Smooth muscle cell (in vitro differentiated cells): Measurements from ENCODE around the gene HSPA12A. TPM values are rescaled to one million over a fixed set of nuclear protein-coding genes. Genes with fewer than 3 reads are reported as not detected.

Source experiments
- DNase-seq: peaks from one replicate; lab custom pipeline; 2025; ENCODE audit not compliant: unreplicated experiment; lab: John Stamatoyannopoulos, UW
- H2AFZ ChIP-seq: fragments of 200-600 bp; sonication (generic); 2 replicates; pipeline ENCODE4 v1.6.0; 2016; ENCODE audit warnings: antibody characterized with exemption, low read depth, mild to moderate bottlenecking
- H3F3A ChIP-seq: fragments of 200-600 bp; sonication (generic); 2 replicates; pipeline ENCODE4 v1.6.0; 2017; ENCODE audit warnings: antibody characterized with exemption, low read depth
- H3K27ac ChIP-seq: fragments of 200-600 bp; sonication (generic); 2 replicates; pipeline ENCODE4 v1.5.1; 2016; ENCODE audit warnings: low read depth, mild to moderate bottlenecking
- H3K27me3 ChIP-seq: fragments of 200-600 bp; sonication (generic); 2 replicates; pipeline ENCODE4 v1.6.1; 2016; ENCODE audit warnings: low read depth, mild to moderate bottlenecking
- H3K36me3 ChIP-seq: fragments of 200-600 bp; sonication (generic); 2 replicates; pipeline ENCODE4 v1.5.1; 2016; ENCODE audit warnings: low read depth
- H3K4me1 ChIP-seq: fragments of 200-600 bp; sonication (generic); 2 replicates; pipeline ENCODE4 v1.5.1; 2016; ENCODE audit warnings: low read depth
- H3K4me2 ChIP-seq: fragments of 200-600 bp; sonication (generic); 2 replicates; pipeline ENCODE4 v1.6.0; 2016; ENCODE audit warnings: mild to moderate bottlenecking
- H3K4me3 ChIP-seq: fragments of 200-600 bp; sonication (generic); 2 replicates; pipeline ENCODE4 v1.5.1; 2016; ENCODE audit warnings: mild to moderate bottlenecking
- H3K79me2 ChIP-seq: fragments of 200-600 bp; sonication (generic); 2 replicates; pipeline ENCODE4 v1.6.0; 2016; ENCODE audit warnings: low read depth, mild to moderate bottlenecking
- H3K9ac ChIP-seq: fragments of 200-600 bp; sonication (generic); 2 replicates; pipeline ENCODE4 v1.6.0; 2016; ENCODE audit warnings: low read depth
- H3K9me3 ChIP-seq: fragments of 200-600 bp; sonication (generic); replicated peaks from 2 replicates; pipeline ENCODE4 v1.5.1; 2016; ENCODE audit warnings: low read depth
- H4K20me1 ChIP-seq: fragments of 200-600 bp; sonication (generic); 2 replicates; pipeline ENCODE4 v1.6.0; 2016; ENCODE audit warnings: low read depth
- CTCF ChIP-seq: fragments of 200-600 bp; sonication (generic); IDR thresholded peaks from 2 replicates; pipeline ENCODE4 v1.5.1; 2017; ENCODE audit warnings: borderline replicate concordance, mild to moderate bottlenecking, antibody characterized with exemption; ENCODE audit not compliant: insufficient read depth, poor library complexity, severe bottlenecking
- WGBS: methylation state at CpG from one replicate; pipeline ENCODE4 v1.1.7; 2016; ENCODE audit warnings: low lambda C conversion rate; 5-methylcytosine and 5-hydroxymethylcytosine counted together
- polyA plus RNA-seq: library from polyadenylated mRNA; unstranded; fragments of >200 nt; fragmentation: Nextera tagmentation; extraction: Ambion mirVana; gene quantifications from 2 replicates; pipeline ENCODE4 v1.2.1, GENCODE V29; 2016
- total RNA-seq: library from RNA; depleted of rRNA; stranded (reverse); fragments of >200 nt; gene quantifications from 2 replicates; pipeline ENCODE4 v1.2.3, GENCODE V29; 2014

The HSPA12A gene
- total and polyA plus RNA-seq, 2 experiments from 2014 or later: 5.3 to 6.4 TPM

- WGBS: 83% methylated on average over 1 of the region's 1 CpG
Observed at GRCh38 chr10:116696919-116697318, 45.4 kb downstream of the HSPA12A start.

GRCh38 chr10:116694927-116695268 is 47.5 kb downstream of the HSPA12A start:
- Histone ChIP-seq H3K27ac (no peak overlapping the region), H3K9me3 (no peaks in the 10 kb centered on the region), H2AFZ (no peak overlapping the region), H3K36me3 (no peaks in the 10 kb centered on the region), H3K79me2 (no peaks in the 10 kb centered on the region), H3K4me1 (no peaks in the 10 kb centered on the region), H3K4me3 (no peak overlapping the region), H3F3A (no peaks in the 10 kb centered on the region), H3K27me3 (no peaks in the 10 kb centered on the region), H4K20me1 (no peaks in the 10 kb centered on the region), H3K9ac (no peak overlapping the region), H3K4me2 (no peak overlapping the region)
- 83% methylated on average over 2 of the region's 3 CpGs for WGBS
- TF ChIP-seq CTCF: no peak
- no peak for DNase-seq

More at GRCh38 chr10:116696919-116697318, 45.4 kb downstream of the HSPA12A start:
- no peak for TF ChIP-seq CTCF
- no peak overlapping the region for H3K9ac ChIP-seq
- no peaks in the 10 kb centered on the region for H3K36me3 ChIP-seq
- H3K4me3 ChIP-seq: no peak overlapping the region
- DNase-seq: no peak
- H2AFZ ChIP-seq: no peak overlapping the region
- no peaks in the 10 kb centered on the region for H3K9me3 ChIP-seq
- no peaks in the 10 kb centered on the region for H3K4me1 ChIP-seq
- H3F3A ChIP-seq: no peaks in the 10 kb centered on the region
- H3K27ac ChIP-seq: no peak overlapping the region
- no peaks in the 10 kb centered on the region for H3K79me2 ChIP-seq
- H4K20me1 ChIP-seq: no peaks in the 10 kb centered on the region
- no peaks in the 10 kb centered on the region for H3K27me3 ChIP-seq
- no peak overlapping the region for H3K4me2 ChIP-seq

- no peaks in the 10 kb centered on the region for H3K4me1 ChIP-seq
- no peak for TF ChIP-seq CTCF
- H3K9ac ChIP-seq: no peak overlapping the region
- H3K27ac ChIP-seq: no peak overlapping the region
- no peak overlapping the region for H2AFZ ChIP-seq
- H3F3A ChIP-seq: no peaks in the 10 kb centered on the region
- H3K27me3 ChIP-seq: no peaks in the 10 kb centered on the region
- H3K9me3 ChIP-seq: no peaks in the 10 kb centered on the region
- no peaks in the 10 kb centered on the region for H3K79me2 ChIP-seq
- no peaks in the 10 kb centered on the region for H4K20me1 ChIP-seq
- no peak for DNase-seq
- H3K36me3 ChIP-seq: no peaks in the 10 kb centered on the region
- no peak overlapping the region for H3K4me2 ChIP-seq
- H3K4me3 ChIP-seq: no peak overlapping the region
- WGBS: 41% methylated on average over 14 of the region's 14 CpGs
Observed at GRCh38 chr10:116694243-116694926, 48.0 kb downstream of the HSPA12A start.

GRCh38 chr10:116692225-116692624 is 50.1 kb downstream of the HSPA12A start:
- Histone ChIP-seq H2AFZ (no peak overlapping the region), H4K20me1 (no peaks in the 10 kb centered on the region), H3K4me2 (no peak overlapping the region), H3K9me3 (no peaks in the 10 kb centered on the region), H3K4me1 (no peaks in the 10 kb centered on the region), H3K79me2 (no peaks in the 10 kb centered on the region), H3K27ac (no peak overlapping the region), H3K9ac (no peak overlapping the region), H3F3A (peaks cover 7% of the 10 kb centered on the region), H3K36me3 (no peaks in the 10 kb centered on the region), H3K4me3 (no peak overlapping the region), H3K27me3 (no peaks in the 10 kb centered on the region)
- DNase-seq: no peak
- TF ChIP-seq CTCF: no peak
- 96% methylated on average over 8 of the region's 8 CpGs for WGBS
